GM19043 (cell line): Measurements from ENCODE around the gene LRP2.
"Not testable (repeated sequence)": the region's sequence is repeated elsewhere in the genome, so short reads cannot be mapped to it uniquely, and the experiment has no call there.

Experiments
- ATAC-seq: cut with Tn5 transposase; IDR thresholded peaks from one replicate; pipeline ENCODE4 v1.9.1; 2021; ENCODE audit warnings: low read depth; ENCODE audit not compliant: unreplicated experiment

LRP2 gene

GRCh38 chr2:169348321-169349024, 13.9 kb downstream of the LRP2 start:
- ATAC-seq: no peak

GRCh38 chr2:169345486-169346437, 16.6 kb downstream of the LRP2 start:
- no peak for ATAC-seq

- no peak for ATAC-seq
These were observed 17.4 kb downstream of the LRP2 start for GRCh38 chr2:169344736-169345485.

- ATAC-seq: no peak
These were observed 19.1 kb downstream of the LRP2 start for GRCh38 chr2:169343202-169343601.

DNA sequence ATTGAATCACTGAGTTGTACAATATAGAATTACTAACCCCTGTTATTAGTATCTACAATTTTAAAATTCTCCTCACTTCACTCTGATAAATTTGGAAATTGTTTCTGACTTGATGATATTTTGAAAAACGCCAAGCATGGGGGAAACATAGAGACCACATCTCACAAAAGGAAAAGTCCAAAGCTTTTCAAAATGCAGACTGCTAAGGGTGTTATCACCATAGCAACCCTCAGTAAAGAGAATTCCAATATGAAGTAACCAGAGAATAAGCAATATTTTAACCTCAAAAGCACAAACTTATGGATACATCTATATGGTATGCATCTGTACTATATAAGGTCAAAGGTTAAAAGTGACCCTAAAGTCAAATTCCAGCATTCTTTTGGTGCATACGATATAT, 22.7 kb downstream of the LRP2 start:
- no peak for ATAC-seq

- ATAC-seq: no peak
These were observed 25.6 kb downstream of the LRP2 start for GRCh38 chr2:169336695-169337094.

- ATAC-seq: no peak
These were observed 31.7 kb downstream of the LRP2 start for GRCh38 chr2:169330555-169331198.

GRCh38 chr2:169329688-169330554, 32.4 kb downstream of the LRP2 start:
- ATAC-seq: no peak

DNA sequence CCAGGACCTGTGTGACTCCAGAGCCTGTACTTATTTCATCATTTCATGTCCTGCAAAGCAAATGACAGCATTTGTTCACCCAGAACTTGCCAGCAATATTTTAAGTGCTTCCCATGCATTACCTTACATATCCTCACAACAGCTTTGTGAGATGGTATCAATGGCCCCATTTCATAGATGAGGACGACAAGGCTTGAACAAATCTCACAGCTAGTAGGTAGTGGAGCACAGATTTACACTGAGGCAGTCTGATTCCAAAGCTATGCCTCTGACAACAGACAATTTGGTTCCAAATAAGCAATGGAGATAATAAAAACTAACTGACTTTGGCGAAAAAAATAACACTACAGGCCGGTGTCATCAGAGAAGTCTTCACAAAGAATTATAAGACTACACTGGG, 33.5 kb downstream of the LRP2 start:
- no peak for ATAC-seq

DNA sequence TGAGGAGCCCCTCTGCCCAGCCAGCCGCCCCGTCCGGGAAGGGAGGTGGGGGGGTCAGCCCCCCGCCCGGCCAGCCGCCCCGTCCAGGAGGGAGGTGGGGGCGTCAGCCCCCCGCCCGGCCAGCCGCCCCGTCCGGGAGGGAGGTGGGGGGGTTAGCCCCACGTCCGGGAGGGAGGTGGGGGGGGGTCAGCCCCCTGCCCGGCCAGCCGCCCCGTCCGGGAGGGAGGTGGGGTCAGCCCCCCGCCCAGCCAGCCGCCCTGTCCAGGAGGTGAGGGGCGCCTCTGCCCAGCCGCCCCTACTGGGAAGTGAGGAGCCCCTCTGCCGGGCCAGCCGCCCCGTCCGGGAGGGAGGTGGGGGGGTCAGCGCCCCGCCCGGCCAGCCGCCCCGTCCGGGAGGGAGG, 34.5 kb downstream of the LRP2 start:
- not testable (repeated sequence) for ATAC-seq

DNA sequence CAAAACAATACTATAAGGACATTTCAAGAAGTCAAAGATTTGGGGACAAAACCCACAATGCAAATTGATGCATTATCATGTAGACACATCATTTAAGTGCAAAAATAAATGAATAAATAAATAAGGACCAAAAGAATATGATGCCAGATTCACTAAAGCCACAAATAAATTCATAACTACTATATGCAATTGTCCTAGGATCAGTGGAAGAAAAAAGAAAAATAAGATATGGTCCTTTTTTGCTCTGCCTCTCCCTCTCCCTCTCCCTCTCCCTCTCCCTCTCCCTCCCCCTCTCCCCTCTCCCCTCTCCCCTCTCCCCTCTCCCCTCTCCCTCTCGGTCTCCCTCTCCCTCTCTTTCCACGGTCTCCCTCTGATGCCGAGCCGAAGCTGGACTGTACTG, 36.4 kb downstream of the LRP2 start:
- ATAC-seq: not testable (repeated sequence)

GRCh38 chr2:169324581-169325260, 37.6 kb downstream of the LRP2 start:
- no peak for ATAC-seq

GRCh38 chr2:169323841-169324240, 38.5 kb downstream of the LRP2 start:
- ATAC-seq: no peak

DNA sequence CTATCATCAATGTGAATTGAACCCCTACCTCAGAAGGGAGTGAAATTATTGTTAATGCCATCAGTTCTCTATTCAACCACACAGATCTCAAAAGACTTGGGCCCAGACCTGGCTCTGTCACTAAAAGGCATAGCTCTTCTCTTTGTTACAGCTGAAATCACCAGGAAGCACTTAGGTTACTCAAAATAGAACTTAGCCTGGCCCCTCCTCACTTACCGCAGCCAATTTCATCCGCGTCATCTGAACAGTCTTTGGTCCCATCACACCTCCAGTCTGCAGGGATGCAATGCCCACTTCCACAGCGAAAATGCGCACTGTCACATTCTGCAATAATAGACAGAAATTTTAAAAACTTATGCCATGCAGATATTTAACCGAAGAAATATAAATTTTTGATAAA, 41.8 kb downstream of the LRP2 start:
- no peak for ATAC-seq

DNA sequence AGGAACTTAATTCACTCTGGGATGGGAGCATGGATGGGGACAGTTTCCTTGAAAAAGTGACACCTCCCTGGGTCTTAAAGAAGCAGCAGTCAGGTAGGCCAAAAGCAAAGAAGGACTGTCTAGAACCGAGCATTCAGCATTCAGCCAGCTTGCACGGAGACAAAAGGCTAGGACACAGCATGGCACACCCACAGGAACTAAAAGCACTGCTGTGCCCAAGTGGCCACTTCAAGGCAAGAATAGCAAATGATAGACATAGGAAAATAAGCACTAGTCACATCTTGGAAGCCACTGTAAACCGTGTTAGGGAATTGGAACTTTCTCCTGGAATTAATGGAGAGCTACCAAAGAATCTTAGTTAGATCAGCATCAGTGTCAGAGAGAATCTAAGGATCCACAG, 47.0 kb downstream of the LRP2 start:
- ATAC-seq: no peak

DNA sequence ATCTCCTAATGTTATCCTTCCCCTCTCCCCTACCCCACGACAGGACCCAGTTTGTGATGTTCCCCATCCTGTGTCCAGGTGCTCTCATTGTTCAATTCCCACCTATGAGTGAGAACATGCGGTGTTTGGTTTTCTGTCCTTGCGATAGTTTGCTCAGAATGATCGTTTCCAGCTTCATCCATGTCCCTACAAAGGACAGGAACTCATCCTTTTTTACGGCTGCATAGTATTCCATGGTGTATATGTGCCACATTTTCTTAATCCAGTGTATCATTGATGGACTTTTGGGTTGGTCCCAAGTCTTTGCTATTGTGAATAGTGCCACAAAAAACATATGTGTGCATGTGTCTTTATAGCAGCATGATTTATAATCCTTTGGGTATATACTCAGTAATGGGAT, 54.0 kb downstream of the LRP2 start:
- not testable (repeated sequence) for ATAC-seq

GRCh38 chr2:169304689-169305088, 57.6 kb downstream of the LRP2 start:
- ATAC-seq: not testable (repeated sequence)

DNA sequence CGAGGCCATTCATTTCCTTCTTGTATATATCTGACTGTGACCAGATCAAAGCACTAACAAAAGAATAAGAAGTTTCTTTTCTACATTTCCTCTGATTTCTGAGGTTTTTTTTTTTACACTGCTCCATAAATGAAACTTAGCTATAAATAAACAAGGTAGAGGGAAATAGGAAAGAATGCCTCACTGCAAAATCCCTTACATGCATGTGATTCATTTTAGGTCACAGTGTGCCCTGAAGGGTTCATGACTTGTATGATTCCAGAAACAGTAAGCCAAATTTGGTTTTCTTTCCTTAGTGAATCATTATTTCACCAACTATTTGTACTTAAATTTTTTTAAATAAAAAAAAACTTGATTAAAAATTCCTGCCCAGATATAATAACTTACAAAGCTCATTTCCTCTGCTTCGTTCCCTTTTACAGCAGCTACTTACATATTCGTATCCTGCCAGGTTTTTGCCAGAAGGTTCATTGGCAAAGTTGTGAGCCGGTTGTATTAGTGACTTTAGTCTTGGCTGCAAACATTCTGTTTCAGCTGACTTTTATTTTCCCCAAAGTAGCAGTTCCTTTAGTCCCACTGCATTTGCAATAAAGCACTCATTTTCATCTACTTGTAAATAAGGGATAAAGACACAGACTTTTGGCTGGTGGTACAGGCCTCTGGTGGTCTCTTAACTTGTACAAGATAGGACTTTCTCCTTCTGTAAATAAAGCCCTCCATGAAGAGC, 58.6 kb downstream of the LRP2 start:
- no peak for ATAC-seq
